Right atrium auricular region (tissue), 2 donors: ENCODE results near the gene ATL1. TPM values are rescaled to one million over a fixed set of nuclear protein-coding genes. Genes with fewer than 3 reads are reported as not detected.

Experiments used
- DNase-seq: peaks from one replicate; pipeline ENCODE4 v3.0.0-alpha.2; 2019; ENCODE audit warnings: low spot score
- H3K27ac ChIP-seq, 2 donors: fragments of 200-600 bp; sonication (generic); 1 replicate in 1 of 2; 2 replicates in 1 of 2; pipeline ENCODE4 v1.5.1; 2016 to 2019
- H3K27me3 ChIP-seq, 2 donors: fragments of 200-600 bp; sonication (generic); one replicate each; pipeline versions ENCODE4 v1.5.1 to v1.6.0; 2017 to 2019
- H3K36me3 ChIP-seq: fragments of 200-600 bp; sonication (generic); one replicate; pipeline ENCODE4 v1.5.1; 2016
- H3K4me1 ChIP-seq, 2 donors: fragments of 200-600 bp; sonication (generic); one replicate each; pipeline versions ENCODE4 v1.5.1 to v1.6.0; 2017 to 2019
- H3K4me3 ChIP-seq, 2 donors: fragments of 200-600 bp; sonication (generic); 1 replicate in 1 of 2; 2 replicates in 1 of 2; pipeline ENCODE4 v1.5.1; 2017 to 2019; ENCODE audit warnings: mild to moderate bottlenecking in 1 of 2, moderate library complexity in 1 of 2
- H3K9me3 ChIP-seq, 2 donors: fragments of 200-600 bp; sonication (generic); one replicate each; pipeline ENCODE4 v1.5.1; 2019
- CTCF ChIP-seq, 2 donors: fragments of 200-600 bp; sonication (generic); IDR thresholded peaks; one replicate each; pipeline ENCODE4 v1.5.1; 2019; ENCODE audit warnings: antibody characterized with exemption in 2 of 2
- total RNA-seq, 2 donors: library from RNA; depleted of rRNA; stranded (reverse); fragments of >200 nt; gene quantifications; one replicate each; pipeline ENCODE4 v1.1.0, GENCODE V29; 2016

ATL1 gene
- total RNA-seq, 2 donors from 2014 or later, result 2.2 to 2.6 TPM

GRCh38 chr14:50647282-50647681 is 87.3 kb downstream of the ATL1 start:
- Histone ChIP-seq H3K27ac (no peak overlapping the region), H3K27me3 (no peaks in the 10 kb centered on the region), H3K4me3 (no peak overlapping the region), H3K4me1 (peaks cover 0 to 25% of the 10 kb centered on the region in 2 donors), H3K36me3 (peaks cover 5% of the 10 kb centered on the region), H3K9me3 (no peaks in the 10 kb centered on the region)
- TF ChIP-seq CTCF (IDR thresholded peaks at IDR 0.05), result no peak
- no peak for DNase-seq

- DNase-seq, result no peak
- H3K4me3 ChIP-seq, result no peak overlapping the region
- no peak overlapping the region for H3K27ac ChIP-seq
- peaks cover 5% of the 10 kb centered on the region for H3K36me3 ChIP-seq
- no peaks in the 10 kb centered on the region for H3K9me3 ChIP-seq
- H3K4me1 ChIP-seq, result peaks cover 0 to 29% of the 10 kb centered on the region in 2 donors
- no peaks in the 10 kb centered on the region for H3K27me3 ChIP-seq
- TF ChIP-seq CTCF (IDR thresholded peaks at IDR 0.05), result no peak
Observed at GRCh38 chr14:50647753-50648152, 87.8 kb downstream of the ATL1 start.

- Histone ChIP-seq H3K4me1 (peaks cover 0 to 32% of the 10 kb centered on the region in 2 donors), H3K9me3 (no peaks in the 10 kb centered on the region), H3K36me3 (peaks cover under 1% of the 10 kb centered on the region), H3K27me3 (no peaks in the 10 kb centered on the region), H3K4me3 (no peak overlapping the region), H3K27ac (no peak overlapping the region)
- TF ChIP-seq CTCF (IDR thresholded peaks at IDR 0.05), result no peak
- DNase-seq, result no peak
Observed at GRCh38 chr14:50649691-50650090, 89.7 kb downstream of the ATL1 start.

GRCh38 chr14:50656776-50657175 is 96.8 kb downstream of the ATL1 start:
- Histone ChIP-seq H3K36me3 (no peaks in the 10 kb centered on the region), H3K4me3 (no peak overlapping the region), H3K27ac (no peak overlapping the region), H3K27me3 (no peaks in the 10 kb centered on the region), H3K9me3 (no peaks in the 10 kb centered on the region), H3K4me1 (peaks cover 0 to 53% of the 10 kb centered on the region in 2 donors)
- DNase-seq, result no peak
- TF ChIP-seq CTCF (IDR thresholded peaks at IDR 0.05), result no peak

- TF ChIP-seq CTCF (IDR thresholded peaks at IDR 0.05), result no peak
- Histone ChIP-seq H3K9me3 (no peaks in the 10 kb centered on the region), H3K27ac (peak overlapping the region; percentile 41 to 58), H3K4me1 (peaks cover 0 to 46% of the 10 kb centered on the region in 2 donors), H3K27me3 (no peaks in the 10 kb centered on the region), H3K36me3 (no peaks in the 10 kb centered on the region), H3K4me3 (peak overlapping the region in 1 of 2 donors; percentile 13)
- no peak for DNase-seq
Observed at GRCh38 chr14:50657753-50658152, 97.8 kb downstream of the ATL1 start.

GRCh38 chr14:50658203-50658602 is 98.3 kb downstream of the ATL1 start:
- Histone ChIP-seq H3K4me3 (peak overlapping the region in 1 of 2 donors; percentile 13), H3K9me3 (no peaks in the 10 kb centered on the region), H3K36me3 (no peaks in the 10 kb centered on the region), H3K27me3 (no peaks in the 10 kb centered on the region), H3K4me1 (peaks cover 0 to 46% of the 10 kb centered on the region in 2 donors), H3K27ac (peak overlapping the region; percentile 41 to 58)
- no peak for DNase-seq
- no peak for TF ChIP-seq CTCF (IDR thresholded peaks at IDR 0.05)
